HG03039 (cell line): Measurements from ENCODE around the gene ELOA2.
"Not testable (repeated sequence)": the region's sequence is repeated elsewhere in the genome, so short reads cannot be mapped to it uniquely, and the experiment has no call there.

Experiments used
- ATAC-seq: cut with Tn5 transposase; IDR thresholded peaks from one replicate; pipeline ENCODE4 v1.9.1; 2021; ENCODE audit warnings: mild to moderate bottlenecking, moderate library complexity; ENCODE audit not compliant: unreplicated experiment

Gene ELOA2

DNA sequence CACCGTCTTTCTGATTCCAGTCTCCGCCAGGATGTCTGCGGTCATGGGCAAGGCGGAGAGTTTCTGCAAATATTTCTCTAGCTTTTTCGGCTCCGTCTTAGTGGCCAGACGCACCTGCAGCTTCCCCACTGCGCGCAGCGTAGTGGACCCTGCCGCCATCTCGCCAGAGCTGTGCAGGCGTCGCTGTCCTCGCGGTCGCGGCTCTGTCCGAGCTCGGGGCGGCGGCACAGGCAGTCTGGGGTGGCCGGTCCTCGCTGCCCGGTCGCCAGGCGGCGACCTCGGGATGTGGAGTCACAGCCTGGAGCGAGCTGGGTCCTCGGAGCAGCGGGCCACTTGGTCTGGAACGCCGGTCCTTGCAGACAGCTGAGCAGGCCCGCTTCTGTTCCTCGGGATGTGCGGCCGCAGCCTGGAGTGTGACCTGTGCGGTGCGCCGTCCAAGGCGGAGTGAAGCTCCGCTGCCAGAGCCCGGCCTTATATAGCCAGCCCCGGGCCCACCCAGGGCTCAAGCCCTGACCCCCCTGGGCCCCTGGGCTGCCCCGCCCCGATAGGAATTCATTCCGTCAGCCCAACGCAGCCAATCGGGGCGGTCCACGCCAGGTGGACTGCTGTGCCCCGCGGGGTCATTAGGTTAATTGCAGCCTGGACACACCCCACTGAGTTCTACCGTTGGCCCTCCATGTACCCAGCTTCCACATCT is 11.5 kb downstream of the ELOA2 start:
- not testable (repeated sequence) for ATAC-seq

DNA sequence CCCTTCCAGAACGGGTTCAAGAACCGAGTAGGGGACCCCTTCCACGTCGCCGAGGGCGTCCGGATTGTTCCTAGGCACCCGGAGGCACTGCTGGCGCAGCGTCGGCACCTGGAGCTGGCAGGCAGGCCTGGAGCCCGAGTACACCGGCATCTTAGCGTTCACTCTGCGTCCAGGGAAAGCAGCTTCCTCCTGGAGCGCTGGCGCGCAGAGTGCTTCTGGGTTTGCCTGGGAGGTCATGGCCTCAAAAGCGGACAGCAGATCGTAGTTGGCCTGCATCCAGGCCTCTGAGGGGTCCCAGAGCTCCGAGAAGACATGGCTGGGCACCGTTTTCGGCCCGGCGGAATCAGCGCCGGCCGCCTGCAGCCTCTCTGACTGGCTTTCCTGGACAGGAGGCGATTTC is 12.6 kb downstream of the ELOA2 start:
- not testable (repeated sequence) for ATAC-seq

DNA sequence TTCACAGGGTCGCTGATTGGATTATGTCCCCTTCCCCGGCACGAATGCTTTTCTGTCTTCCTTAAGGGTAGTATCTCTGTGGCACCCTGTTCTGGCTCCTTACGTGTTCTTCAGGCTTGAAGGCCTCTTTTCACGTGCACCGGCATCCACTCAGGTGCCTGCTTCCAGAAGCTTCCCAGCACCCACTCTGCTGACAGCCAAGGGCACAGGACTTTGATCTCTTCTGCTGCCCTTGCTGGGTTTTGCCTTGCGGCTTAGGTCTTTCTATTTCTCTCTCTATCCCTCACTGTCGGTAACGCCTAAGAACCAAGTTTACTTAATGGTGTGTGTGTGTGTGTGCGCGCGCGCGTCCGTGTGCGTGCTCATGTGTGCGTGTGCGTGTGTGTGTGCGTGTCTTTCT is 14.7 kb downstream of the ELOA2 start:
- not testable (repeated sequence) for ATAC-seq

DNA sequence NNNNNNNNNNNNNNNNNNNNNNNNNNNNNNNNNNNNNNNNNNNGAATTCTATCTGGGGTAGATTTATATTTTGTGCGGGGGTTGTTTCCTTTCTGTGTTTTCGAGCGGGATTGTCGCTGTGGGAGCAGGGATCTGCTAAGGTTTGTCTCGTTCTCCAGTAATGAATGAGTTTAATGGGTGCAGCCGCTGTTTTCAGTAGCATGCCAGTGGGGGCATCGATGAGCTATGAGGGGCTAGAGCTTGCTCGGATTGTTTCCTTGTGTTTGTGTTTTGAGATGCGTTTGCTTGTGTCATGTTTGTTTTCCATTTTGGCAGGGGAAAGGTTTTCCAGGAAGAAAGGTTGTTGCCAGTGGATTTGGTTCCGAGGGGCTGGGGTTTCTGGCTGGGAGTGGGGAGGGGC is 15.6 kb downstream of the ELOA2 start:
- not testable (repeated sequence) for ATAC-seq
